EL (cell line): Measurements from ENCODE around the gene C1RL.
"Not testable (repeated sequence)": the region's sequence is repeated elsewhere in the genome, so short reads cannot be mapped to it uniquely, and the experiment has no call there.

Experiments used
- DNase-seq: peaks from one replicate; pipeline ENCODE4 v3.0.0-alpha.2; 2016

C1RL gene

DNA sequence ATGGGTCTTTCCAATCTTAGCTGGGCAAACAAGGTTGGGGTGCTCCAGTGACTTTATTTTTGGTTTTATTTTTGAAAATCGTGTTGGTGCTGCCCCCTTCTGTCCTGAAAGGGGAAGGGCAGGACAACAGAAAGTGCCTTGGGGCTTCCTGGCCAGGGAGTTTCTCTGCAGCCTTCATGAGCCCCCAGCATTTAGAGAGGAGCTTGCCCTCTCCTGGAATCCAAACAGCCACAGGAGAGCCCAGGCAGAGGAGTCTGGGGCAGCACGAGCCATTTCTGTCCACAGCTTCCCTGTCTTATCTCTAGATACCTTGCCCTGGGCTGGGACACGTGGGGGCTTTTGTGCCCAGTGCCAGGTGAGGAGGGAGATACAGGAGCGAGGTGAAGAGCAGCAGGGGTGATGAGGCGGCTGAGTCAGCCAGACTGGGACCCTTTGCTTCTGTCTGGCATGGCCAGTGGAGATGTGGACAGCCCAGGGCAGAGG is 4.4 kb upstream of the C1RL start:
- DNase-seq, result peak; percentile 54

GRCh38 chr12:7112041-7112440 is 3.0 kb upstream of the C1RL start:
- no peak for DNase-seq

GRCh38 chr12:7110661-7111060 is 1.6 kb upstream of the C1RL start:
- no peak for DNase-seq

DNA sequence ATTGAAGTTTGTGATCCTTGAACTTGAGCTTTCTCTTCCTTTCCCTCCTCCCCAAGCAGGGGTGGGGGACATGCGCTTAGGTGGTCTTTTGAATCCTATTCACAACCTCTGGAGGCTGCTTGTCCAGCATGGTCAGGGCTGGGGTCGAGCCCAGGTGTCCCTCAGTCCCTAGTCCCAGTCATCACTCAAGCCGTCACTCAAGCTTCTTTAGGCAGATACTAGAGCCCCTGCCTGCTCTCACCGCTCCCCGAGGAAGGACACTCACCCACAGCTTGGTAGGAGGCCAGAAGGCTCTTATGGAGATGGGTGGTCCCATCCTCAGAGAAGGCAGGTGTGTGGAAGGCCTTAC is 532 bp upstream of the C1RL start:
- DNase-seq, result no peak

DNA sequence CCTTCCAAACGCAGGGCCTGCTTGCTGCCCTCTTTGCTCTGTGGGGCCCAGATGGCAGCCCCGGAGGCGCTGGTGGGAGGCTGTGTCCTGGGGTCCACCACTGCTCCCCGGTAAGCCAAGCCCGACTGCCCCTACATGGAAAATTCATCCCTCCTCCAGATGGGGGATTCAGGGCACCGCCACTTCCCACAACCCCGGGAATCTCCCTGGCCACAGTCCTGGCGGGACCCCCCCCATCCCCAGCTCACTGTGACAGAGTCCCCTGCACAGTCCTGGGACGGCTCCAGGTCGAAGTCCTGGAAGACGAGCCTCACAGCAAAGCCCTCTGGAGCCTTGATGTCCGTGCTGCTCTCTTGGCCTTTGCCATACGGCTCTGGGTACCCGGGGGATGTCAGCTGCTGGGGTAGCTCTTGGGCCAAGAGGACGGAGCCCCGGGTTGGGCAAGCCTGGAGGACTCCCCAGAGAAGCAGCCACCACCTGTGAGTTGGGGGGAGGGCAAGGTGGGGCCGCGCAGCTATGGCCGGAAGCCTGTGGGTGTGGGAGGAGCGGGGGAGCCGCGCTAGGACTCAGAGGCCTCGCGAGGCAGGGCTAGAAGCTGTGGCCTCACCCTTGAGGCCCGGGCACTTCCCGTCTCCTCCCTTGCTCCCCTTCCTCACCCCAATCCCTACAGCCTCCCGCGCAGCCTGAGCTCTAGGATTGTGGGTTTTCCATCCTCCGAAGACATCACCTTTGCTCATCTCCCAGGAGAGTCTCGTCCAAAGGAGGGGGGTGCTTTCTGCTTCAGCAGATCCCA is 815 bp downstream of the C1RL start:
- DNase-seq, result peak; percentile 85

DNA sequence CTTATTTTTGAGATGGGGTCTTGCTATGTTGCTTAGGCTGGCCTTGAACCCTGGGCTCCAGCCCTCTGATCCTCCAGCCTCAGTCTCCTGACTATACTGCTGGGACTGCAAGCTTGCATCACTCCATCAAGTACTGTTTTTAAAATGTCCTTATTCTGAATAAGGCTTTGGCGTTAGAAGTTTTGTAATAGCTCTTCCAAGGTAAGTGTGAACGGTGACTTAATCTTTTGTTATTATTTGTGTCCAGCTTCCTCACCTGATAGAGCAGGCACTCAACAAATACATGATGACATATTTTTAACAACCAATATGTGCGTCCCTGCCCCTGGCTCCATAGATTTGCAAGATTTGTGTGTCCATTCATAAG is 1.4 kb downstream of the C1RL start:
- no peak for DNase-seq

DNA sequence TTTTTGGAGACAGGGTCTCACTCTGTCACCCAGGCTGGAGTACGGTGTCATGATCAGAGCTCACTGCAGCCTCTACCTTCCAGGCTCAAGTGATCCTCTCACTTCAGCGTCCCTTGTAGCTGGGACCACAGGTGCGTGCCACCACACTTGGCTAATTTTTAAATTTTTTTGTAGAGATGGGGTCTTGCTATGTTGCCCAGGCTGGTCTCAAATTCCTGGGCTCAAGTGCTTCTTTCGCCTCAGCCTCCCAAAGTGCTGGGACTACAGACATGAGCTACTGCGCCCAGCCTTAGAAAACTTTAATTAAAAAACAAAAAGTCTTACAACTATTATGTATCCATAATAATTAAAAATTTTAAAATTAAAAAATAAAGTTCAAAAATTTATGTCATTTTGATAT is 1.8 kb downstream of the C1RL start:
- not testable (repeated sequence) for DNase-seq

GRCh38 chr12:7106082-7106481 is 2.9 kb downstream of the C1RL start:
- DNase-seq, result no peak

DNA sequence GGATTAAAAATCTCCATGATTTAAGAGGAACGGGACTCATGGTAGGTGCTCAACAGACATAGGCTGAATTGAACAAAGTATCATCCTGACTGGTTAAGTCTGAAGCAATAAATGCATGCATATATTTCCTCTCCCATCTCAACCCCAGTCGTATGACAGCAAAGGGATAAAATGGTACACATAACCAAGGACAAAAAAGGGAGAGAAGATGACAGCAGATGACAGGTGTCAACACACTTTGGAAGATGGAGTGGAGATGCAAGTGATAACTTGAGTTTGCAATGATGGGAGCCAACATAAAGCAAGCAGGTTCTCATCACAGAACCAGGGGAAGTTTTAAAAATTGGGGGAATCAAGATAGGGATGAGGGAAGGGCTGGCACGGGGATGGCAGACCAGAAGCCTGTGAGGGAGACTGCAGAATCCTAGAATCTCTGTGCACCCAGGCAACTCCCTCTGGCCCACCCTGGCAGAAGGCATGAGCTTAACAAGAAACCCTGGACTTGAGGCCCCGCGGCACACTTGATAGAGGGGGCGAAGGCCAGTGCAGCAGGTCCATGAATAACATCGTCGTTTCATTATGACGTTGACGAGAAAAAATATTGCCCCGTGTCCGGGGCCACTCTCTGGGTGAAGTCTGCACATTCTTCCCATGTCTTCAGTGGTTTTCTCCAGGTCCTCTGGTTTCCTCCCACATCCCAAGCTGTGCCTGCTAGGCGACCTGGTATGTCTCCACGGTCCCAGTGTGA is 5.0 kb downstream of the C1RL start:
- no peak for DNase-seq

DNA sequence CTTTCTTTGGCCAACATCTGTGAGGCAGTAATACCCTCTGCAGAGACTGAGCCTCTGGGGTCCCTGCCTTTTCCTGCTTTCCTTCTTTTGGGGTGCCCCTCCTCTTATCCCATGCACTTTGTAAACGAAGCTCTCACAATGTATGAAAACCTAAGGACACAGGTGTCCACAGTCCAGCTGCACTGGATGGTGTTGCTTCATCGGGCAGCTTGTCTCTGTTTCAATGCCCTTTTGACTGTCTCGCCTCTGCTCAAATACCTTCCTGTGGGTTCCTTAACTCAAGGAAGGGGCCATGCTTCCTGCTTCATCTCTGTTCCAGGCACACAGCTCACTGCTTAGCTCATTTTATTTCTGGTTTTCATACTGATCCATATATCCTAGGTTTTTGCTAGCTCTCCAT is 6.4 kb downstream of the C1RL start:
- DNase-seq, result no peak

DNA sequence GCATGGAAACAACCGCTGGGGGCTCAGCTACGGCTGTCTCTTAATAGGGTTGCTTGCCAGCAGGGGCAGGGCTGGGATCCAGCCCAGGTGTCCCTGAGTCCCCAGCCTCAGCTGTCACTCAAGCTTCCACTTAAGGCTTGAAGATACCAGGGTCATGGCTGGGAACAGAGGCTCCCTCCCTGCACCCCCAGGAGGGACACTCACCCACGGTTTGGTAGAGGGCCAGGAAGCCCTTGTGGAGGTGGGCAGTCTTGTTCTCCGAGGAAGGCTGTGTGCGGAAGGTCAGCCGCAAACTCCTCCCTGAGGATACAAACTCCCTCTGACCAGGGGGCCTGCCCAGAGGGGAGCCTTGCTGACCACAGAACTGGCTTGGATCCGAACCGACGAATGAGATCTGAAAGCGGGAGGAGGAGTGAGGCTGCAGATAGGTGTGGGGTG is 7.3 kb downstream of the C1RL start:
- DNase-seq, result no peak

DNA sequence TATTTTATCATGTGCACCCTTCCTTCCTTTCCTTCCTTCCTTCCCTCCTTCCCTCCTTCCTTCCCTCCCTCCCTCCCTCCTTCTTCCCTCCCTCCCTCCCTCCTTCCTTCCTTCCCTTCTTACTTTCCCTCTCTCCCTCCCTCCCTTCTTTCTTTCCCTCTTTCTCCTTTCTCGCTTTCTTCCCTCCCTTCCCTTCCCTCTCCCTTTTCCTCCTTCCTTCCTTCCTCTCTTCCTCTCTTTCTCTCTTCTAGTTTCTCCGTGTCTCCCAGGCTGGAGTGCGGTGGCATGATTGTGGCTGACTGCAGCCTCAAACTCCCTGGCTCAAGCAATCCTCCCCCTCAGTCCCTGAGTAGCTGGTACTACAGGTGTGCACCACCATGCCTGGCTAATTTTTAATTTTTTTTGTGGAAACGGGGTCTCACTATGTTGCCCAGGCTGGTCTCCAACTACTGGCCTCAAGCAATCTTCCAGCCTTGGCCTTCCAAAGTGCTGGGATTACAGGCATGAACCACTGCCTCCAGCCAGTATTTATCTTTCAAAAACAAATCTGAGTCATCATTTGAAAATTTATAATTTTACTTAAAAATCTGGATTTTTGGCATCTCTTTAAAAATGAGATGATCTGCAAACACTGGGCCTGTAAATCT is 7.8 kb downstream of the C1RL start:
- DNase-seq, result no peak

DNA sequence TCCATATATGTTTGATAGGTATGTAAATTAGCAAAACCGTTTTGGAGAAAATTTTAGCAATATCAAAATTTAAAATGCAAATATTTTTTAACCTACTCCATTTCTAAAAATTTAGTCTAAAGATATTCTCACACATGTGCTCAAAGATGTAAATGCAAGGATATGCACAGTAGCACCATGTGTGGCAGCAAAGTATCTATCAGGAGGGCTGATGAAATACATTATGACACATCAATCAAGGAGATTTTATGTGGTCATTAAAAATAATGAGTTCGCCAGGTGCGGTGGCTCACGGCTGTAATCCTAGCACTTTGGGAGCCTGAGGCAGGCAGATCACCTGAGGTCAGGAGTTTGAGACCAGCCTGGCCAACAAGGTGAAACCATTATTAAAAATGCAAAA is 8.8 kb downstream of the C1RL start:
- DNase-seq, result no peak

- no peak for DNase-seq
Measured at GRCh38 chr12:7099290-7099996, 9.6 kb downstream of the C1RL start.

DNA sequence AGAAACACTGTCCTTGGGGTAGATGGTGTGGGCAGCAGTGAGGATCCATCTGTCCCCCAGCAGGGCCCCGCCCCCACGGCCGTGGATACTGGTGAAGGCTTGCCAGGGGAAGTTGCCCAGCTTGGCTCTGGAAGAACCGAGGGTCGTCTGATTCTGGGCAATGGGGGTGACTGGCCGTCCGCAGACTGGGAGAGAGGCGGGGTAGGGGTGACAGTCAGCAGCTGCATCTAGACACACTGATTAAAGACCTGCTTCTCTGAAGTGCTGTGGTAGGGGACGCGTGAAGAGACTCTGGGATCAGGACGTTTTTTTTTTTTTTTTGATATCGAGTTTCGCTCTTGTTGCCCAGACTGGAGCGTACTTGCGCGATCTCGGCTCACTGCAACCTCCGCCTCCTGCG is 12.0 kb downstream of the C1RL start:
- no peak for DNase-seq

- DNase-seq, result no peak
Measured at GRCh38 chr12:7096006-7096932, 12.7 kb downstream of the C1RL start.

GRCh38 chr12:7093892-7094291 is 15.1 kb downstream of the C1RL start:
- DNase-seq, result no peak

DNA sequence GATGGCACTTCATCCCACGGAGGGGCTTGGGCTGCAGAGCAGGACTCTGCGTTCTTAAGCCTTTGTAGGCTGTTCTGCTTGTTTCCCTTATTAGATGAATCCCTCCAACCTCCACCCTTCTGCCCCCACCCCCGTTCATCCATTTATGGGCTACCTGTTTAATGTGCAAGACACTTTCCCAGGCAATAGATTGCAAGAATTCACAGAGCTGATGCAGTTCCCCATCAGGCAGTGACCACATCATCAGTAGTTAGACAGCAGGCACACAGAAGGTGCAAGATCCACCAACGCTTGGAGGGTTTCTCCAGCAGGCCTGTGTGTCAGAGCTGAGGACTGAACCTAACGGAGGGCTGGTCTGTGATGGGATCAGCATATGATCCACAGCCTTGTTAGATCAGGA is 15.5 kb downstream of the C1RL start:
- no peak for DNase-seq

- DNase-seq, result no peak
Measured at GRCh38 chr12:7092986-7093460, 16.0 kb downstream of the C1RL start.

DNA sequence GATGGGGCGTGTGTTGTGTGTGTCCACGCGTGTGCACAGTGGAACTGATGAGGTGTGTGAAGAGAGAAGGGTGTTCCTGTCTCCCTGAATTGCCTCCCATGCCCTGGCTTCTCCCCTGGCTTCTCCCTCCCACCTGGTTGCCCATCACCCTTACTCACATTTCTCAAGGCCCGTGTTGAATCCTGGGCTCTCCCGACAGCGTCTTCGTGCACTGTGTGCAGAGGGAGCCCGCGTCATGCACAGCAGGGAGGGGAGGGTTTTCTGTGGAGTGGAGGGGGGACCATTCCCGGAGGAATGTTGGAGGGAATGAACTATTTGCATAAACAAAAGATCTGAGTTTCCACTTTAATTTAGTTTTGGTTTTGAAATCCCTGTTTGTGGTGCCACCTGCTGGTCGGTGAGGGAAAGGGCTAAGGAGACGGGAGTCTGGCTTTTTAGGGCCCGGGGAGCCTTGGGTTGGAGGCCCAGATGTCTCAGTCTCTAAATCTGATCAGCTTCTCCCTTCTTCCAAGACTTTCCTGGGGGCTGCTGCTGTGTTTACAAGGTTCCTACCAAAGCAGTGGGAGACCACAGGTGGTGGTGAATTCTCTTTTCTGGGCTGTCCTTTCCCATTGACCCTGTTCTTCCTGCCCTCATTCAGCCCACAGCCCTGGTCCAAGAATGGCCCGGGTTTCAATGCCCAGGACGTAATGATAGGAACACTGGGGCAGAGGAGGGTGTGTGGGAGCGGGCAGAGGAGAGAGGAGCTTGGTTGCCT is 16.6 kb downstream of the C1RL start, which contains the start of gene C1R:
TSS of gene C1R (minus strand) at position 217 of the 757 bp plus-strand sequence. CDS start at position 160, 57 bp downstream.
- DNase-seq, result peak; percentile 89

- DNase-seq, result peak; percentile 24
Measured at GRCh38 chr12:7091660-7092228, 17.3 kb downstream of the C1RL start.
